Cardiac fibroblast (primary cell): ENCODE measurements around the gene MARCO.

Source experiments
- DNase-seq, 2 donors: peaks; one replicate each; pipeline versions ENCODE4 v3.0.0 to v3.0.0-alpha.2; 2010; ENCODE audit warnings: low read depth in 2 of 2
- H3K4me3 ChIP-seq, 2 donors: replicated peaks in 1 of 2; 1 replicate in 1 of 2; 2 replicates in 1 of 2; pipeline ENCODE4 v1.5.1; 2011; ENCODE audit warnings: low read depth in 2 of 2, low read length in 2 of 2, mild to moderate bottlenecking in 2 of 2, moderate library complexity in 1 of 2
- CTCF ChIP-seq: IDR thresholded peaks from one replicate; pipeline ENCODE4 v1.5.1; 2011; ENCODE audit warnings: low read depth, mild to moderate bottlenecking, low read length, inconsistent platforms

The MARCO gene

DNA sequence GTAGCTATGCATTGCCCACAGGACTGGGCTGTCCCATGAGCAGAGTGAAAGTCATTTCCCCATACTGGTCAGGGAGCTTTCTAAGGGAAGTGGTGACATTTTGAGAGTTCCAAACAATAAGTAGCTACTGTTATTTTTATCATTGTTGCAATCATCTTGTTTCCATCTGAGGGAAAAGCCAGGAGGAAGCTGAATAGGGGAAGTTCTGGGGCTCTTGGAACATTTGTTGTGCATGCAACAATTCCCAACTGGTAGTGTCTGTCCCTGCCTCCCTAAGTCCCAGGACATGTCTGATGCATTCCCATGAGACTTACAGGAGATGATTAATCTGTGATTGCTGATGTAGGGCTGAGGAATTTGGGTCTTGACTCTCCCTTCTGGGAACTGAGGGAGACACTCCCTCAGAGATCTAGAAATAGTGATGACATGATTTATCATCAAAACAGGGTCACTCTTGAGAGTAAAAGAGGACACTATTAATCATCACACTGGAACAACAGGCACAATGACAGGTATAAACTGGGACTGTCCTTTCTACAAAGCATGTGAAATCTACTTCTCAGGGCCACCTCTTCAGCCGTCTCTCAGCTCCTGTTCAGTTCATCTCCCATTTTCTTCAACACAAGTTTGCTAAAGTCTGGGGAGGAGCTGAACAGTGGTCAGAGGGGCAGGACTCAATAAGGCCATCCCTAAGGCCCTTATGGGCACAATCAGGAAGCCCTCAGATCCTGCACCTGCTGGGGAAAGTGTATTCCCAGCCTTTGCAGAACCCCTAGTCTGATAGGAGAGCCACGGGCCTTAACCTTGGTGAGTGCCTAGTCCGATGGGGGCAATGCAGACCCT lies 28.0 kb upstream of the MARCO start:
- TF ChIP-seq CTCF: no peak
- no peak overlapping the region for H3K4me3 ChIP-seq
- DNase-seq: peak in 1 of 2 donors; percentile 37

DNA sequence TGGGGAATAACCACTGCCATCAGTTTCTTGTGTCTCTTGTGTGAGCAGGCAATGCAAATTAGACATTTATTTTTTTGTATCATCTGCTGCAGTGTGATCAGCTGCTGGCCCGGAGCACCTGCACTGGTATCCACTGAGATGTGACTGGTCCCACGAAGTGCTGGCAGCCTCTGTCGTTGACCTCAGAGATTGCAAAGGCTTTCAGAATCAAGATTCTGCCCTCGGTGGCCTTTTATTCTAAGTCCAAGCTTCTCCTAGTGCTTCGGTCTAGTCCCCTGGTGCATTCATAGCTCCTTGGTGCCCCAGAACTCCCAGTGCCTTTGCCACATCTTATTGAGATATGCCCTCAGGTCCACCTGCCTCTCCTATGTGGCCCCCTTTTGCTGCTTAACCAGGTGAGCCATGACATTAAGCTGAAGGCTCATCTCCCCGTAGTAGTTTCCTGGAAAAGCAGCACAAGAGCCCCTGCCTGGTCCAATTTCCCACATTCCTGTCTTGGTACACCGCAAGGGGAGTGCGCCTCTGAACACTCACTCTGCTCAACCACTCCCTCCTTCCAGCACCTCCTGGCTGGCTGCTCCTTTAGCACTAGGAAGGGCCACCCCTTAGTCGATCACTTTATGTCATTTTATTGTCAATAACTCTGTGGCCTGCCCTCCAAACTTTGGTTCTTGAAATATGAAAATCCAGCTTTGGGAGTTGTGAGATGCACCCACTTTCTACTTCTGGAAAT lies 27.1 kb upstream of the MARCO start:
- TF ChIP-seq CTCF: no peak
- no peak for DNase-seq
- no peak overlapping the region for H3K4me3 ChIP-seq

- no peak for DNase-seq
- no peak for TF ChIP-seq CTCF
- H3K4me3 ChIP-seq: no peak overlapping the region
Measured at GRCh38 chr2:118918017-118918416, 24.0 kb upstream of the MARCO start.

- TF ChIP-seq CTCF: no peak
- H3K4me3 ChIP-seq: no peak overlapping the region
- no peak for DNase-seq
Measured at GRCh38 chr2:118921646-118922045, 20.3 kb upstream of the MARCO start.

- no peak overlapping the region for H3K4me3 ChIP-seq
- DNase-seq: no peak
- no peak for TF ChIP-seq CTCF
Measured at GRCh38 chr2:118922254-118922653, 19.7 kb upstream of the MARCO start.

DNA sequence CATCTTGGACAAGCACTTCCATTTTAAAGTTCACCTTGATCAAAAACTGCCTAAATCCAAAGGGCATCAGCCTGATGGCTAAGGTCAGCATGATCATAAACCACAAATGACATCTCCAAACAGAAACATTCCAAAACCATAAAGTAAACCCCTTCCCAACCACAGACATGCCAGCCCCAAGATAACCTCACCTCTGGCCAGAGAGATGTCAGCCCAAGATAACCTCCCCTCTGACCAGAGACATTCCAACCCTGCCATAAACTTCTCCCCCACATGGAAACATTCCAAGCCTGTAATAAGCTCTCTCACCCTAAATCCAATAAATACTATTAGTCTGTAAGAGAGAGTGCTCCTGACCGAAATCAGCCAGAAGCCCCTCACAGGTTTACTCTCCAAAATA lies 18.6 kb upstream of the MARCO start:
- H3K4me3 ChIP-seq: no peak overlapping the region
- TF ChIP-seq CTCF: no peak
- no peak for DNase-seq
